Brain microvascular endothelial cell (primary cell): Measurements from ENCODE around the gene MOV10.

ENCODE experiments used
- DNase-seq: peaks from one replicate; pipeline ENCODE4 v3.0.0-alpha.2; 2020
- H3K27ac ChIP-seq: fragments of 250-450 bp; sonication (Bioruptor Pico); 2 replicates; pipeline ENCODE4 v1.5.1; 2020; ENCODE audit warnings: mild to moderate bottlenecking, moderate library complexity
- H3K27me3 ChIP-seq: fragments of 250-450 bp; sonication (Bioruptor Pico); replicated peaks from 2 replicates; pipeline ENCODE4 v1.5.1; 2020; ENCODE audit warnings: mild to moderate bottlenecking
- H3K36me3 ChIP-seq: fragments of 250-450 bp; sonication (Bioruptor Pico); replicated peaks from 2 replicates; pipeline ENCODE4 v1.5.1; 2020; ENCODE audit warnings: mild to moderate bottlenecking
- H3K4me3 ChIP-seq: 2 replicates; pipeline ENCODE4 v1.5.1; 2011; ENCODE audit warnings: low read depth, mild to moderate bottlenecking, control low read depth, low read length, moderate library complexity
- in situ Hi-C: cut with HindIII; loops from 2 replicates; pipeline ENCODE4 v1.10.0; 2017; ENCODE audit warnings: low sequenced_read_pairs, low pct_ligation_motif_present
- TF ChIP-seq, protein P1 (sequence below): IDR thresholded peaks from 2 replicates; pipeline ENCODE4 v1.5.1; 2011; ENCODE audit warnings: low read depth, mild to moderate bottlenecking, moderate library complexity, low read length, control low read depth, inconsistent platforms; ENCODE audit errors: missing control alignments

MOV10 gene

DNA sequence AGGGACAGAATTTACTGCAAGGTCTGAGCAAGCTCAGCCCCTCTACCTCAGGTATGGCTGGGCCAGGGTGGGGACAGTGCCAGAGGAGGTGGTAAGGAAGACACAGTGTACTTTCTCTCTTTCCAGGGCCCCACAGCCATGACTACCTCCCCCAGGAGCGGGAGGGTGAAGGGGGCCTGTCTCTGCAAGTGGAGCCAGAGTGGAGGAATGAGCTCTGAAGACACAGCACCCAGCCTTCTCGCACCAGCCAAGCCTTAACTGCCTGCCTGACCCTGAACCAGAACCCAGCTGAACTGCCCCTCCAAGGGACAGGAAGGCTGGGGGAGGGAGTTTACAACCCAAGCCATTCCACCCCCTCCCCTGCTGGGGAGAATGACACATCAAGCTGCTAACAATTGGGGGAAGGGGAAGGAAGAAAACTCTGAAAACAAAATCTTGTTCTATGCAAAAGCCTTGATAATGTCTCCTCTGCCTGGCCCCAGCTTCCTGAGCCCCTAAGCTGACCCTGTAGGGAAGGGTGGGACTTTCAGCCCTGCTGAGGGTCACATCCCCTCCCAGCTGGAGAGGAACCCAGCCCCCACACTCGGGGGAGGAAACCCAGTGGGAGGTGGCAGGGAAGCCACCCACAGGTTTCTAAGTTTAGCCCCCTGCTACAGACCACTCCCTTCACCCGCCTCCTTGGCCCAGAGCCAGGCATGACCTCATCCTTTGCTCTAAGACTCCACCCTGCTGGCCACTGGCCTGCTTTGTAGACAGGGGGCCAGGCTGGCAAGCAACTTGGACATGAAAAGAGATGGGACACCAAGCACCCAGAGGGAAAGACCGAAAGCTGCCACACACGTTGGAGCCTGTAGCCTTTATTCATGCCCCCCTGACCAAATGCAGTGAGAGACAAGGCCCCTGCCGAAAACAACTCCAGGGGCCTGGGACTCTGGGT, 26.1 kb downstream of the MOV10 start:
- peak overlapping the region; percentile 10 for H3K4me3 ChIP-seq
- H3K27ac ChIP-seq: peak overlapping the region; percentile 67
- DNase-seq: peak; percentile 95
- in situ Hi-C loops: no loop called here
- peaks cover 56% of the 10 kb centered on the region for H3K36me3 ChIP-seq
- no peaks in the 10 kb centered on the region for H3K27me3 ChIP-seq
- TF ChIP-seq, protein P1, sequence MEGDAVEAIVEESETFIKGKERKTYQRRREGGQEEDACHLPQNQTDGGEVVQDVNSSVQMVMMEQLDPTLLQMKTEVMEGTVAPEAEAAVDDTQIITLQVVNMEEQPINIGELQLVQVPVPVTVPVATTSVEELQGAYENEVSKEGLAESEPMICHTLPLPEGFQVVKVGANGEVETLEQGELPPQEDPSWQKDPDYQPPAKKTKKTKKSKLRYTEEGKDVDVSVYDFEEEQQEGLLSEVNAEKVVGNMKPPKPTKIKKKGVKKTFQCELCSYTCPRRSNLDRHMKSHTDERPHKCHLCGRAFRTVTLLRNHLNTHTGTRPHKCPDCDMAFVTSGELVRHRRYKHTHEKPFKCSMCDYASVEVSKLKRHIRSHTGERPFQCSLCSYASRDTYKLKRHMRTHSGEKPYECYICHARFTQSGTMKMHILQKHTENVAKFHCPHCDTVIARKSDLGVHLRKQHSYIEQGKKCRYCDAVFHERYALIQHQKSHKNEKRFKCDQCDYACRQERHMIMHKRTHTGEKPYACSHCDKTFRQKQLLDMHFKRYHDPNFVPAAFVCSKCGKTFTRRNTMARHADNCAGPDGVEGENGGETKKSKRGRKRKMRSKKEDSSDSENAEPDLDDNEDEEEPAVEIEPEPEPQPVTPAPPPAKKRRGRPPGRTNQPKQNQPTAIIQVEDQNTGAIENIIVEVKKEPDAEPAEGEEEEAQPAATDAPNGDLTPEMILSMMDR: peak; percentile 50

DNA sequence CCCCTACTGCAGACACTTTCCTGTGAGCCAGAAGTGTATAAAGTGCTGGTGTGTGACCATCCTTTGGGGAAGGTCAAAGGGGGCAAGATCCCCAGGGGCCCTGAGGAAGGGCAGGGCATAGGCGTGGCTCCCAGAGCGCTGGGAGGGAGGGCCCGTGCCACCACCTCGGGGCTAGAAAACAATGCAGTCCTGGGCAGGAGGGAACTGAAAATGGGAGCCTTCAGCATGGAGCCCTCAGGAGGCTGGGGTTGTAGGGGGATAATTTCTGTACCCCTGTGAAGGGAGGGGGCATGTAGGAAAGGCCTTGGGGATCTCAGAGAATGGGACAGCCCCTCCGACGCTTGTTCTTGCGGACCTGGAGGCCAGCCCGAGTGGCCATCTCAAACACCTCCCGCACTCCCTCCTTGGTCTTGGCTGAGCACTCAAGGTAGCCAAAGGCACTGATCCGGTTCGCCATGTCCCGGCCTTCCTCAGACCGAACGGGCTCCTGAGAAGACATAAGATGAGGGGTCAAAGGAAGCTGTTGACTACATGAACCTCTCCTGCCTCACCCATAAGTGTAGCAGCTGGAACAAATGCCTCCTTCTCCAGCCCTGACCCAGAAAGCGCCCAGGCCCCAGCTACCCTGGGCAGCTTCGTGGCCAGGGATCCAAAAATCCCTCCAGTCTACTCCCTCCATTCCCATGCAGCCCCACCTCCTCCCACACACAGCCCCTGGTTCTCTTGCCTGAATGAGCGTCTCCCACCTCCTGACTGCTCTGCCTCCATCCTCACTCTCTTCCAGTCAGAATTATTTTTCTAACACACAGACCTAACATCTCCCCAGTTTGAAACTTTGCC, 27.0 kb downstream of the MOV10 start:
- no peak for DNase-seq
- in situ Hi-C loops: no loop called here
- Histone ChIP-seq H3K4me3 (no peak overlapping the region), H3K36me3 (peaks cover 54% of the 10 kb centered on the region), H3K27ac (peak overlapping the region; percentile 67), H3K27me3 (no peaks in the 10 kb centered on the region)
- TF ChIP-seq, protein P1: no peak

DNA sequence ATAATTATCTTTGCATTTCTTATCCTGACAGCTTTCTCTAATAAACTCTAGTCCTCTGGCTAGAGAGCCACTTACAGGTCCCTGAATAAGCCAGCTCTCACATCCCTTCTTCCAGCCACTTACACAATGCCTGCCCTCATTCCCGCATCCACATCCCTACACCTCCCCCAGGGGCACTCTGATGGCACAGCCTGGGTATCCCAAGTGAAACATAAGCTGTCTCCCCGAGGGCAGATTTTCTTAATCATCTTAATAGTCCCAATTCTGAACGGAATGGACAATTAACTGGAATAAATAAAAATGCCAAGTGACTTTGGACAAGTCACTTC, 27.6 kb downstream of the MOV10 start:
- in situ Hi-C loops: no loop called here
- H3K4me3 ChIP-seq: no peak overlapping the region
- no peaks in the 10 kb centered on the region for H3K27me3 ChIP-seq
- peaks cover 53% of the 10 kb centered on the region for H3K36me3 ChIP-seq
- DNase-seq: no peak
- H3K27ac ChIP-seq: no peak overlapping the region
- TF ChIP-seq, protein P1: no peak

DNA sequence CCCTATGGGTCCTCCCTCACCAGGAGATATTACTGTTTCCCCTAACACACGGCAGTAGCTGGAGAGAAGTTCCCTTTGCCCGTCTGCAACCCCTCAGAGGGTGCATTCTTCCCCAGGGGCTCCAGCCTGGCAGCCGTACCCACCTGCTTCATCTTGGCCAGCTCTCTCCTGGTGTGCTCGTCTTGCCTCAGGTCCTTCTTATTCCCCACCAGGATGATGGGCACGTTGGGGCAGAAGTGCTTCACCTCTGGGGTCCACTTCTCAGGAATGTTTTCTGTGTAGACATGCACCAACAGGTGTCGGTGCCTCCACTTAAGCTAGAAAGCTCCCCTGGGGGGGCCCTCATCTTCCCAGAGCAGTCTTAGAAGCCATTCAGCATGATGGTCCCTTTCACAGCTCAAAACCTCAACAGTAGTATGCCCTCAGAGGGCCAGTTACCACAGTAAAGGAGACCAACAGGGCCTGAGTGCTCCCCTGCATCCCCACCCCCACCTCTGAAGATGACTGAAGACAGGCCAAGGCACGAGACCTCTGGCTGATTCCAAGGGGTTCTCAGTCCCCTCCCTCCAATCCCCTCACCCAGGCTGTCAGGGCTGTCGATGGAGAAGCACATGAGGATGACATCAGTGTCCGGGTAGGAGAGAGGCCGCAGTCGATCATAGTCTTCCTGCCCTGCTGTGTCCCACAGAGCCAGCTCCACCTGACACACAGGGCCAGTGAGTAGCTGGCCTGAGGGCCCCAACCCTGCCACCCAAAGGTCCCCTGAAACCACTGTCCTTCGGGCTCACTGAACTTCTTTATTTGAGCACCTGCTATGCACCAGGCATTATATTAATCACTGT, 28.2 kb downstream of the MOV10 start:
- no peak overlapping the region for H3K4me3 ChIP-seq
- H3K27ac ChIP-seq: no peak overlapping the region
- H3K27me3 ChIP-seq: no peaks in the 10 kb centered on the region
- TF ChIP-seq, protein P1: no peak
- in situ Hi-C loops: no loop called here
- no peak for DNase-seq
- peaks cover 53% of the 10 kb centered on the region for H3K36me3 ChIP-seq

DNA sequence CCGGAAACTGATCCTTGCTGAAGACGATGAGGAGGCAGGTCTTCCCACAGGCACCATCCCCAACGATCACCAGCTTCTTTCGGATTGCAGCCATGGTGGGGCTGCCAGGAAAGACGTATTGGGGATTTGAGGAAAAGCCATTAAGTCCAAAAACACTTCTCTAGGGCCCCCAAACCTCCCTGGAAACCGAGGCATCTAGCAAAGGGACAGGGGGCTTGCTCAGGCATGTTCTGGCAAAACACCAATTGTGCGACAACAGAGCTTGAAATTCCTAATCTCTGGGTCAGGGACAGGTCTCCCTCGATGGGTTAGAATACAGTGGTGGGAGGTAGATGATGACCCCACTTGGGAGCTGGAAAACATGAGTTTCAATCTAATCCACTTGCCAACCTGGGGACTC, 29.2 kb downstream of the MOV10 start:
- Histone ChIP-seq H3K27me3 (no peaks in the 10 kb centered on the region), H3K36me3 (peaks cover 46% of the 10 kb centered on the region), H3K27ac (no peak overlapping the region), H3K4me3 (no peak overlapping the region)
- DNase-seq: no peak
- TF ChIP-seq, protein P1: no peak
- in situ Hi-C loops: no loop called here
